Nephron progenitor cell (in vitro differentiated cells): ENCODE results near the gene UQCC2.
A peak's percentile ranks its signal among the peaks of the same experiment; 100 is the strongest.

Source experiments
- DNase-seq: peaks from one replicate; pipeline ENCODE4 v3.0.0; 2021
- H3K27ac Mint-ChIP-seq: 2 replicates; pipeline ENCODE4 v1.8.0; 2021; ENCODE audit warnings: mild to moderate bottlenecking, moderate library complexity, mixed read lengths
- H3K27me3 Mint-ChIP-seq: 2 replicates; pipeline ENCODE4 v1.8.0; 2021; ENCODE audit warnings: mild to moderate bottlenecking, low read depth, mixed read lengths; ENCODE audit not compliant: poor library complexity
- H3K36me3 Mint-ChIP-seq: 2 replicates; pipeline ENCODE4 v1.8.0; 2021; ENCODE audit warnings: low read depth, mixed read lengths
- H3K4me1 Mint-ChIP-seq: 2 replicates; pipeline ENCODE4 v1.8.0; 2021; ENCODE audit warnings: mixed read lengths
- H3K4me3 Mint-ChIP-seq: 2 replicates; pipeline ENCODE4 v1.8.0; 2021; ENCODE audit warnings: mild to moderate bottlenecking, moderate library complexity, mixed read lengths
- H3K9me3 Mint-ChIP-seq: 2 replicates; pipeline ENCODE4 v1.8.0; 2021; ENCODE audit warnings: mild to moderate bottlenecking, moderate library complexity, mixed read lengths
- TF ChIP-seq, protein P1 (sequence below): fragments of 200-600 bp; sonication (generic); IDR thresholded peaks from 2 replicates; pipeline ENCODE4 v1.5.0; 2021; ENCODE audit warnings: antibody characterized with exemption

UQCC2 gene

DNA sequence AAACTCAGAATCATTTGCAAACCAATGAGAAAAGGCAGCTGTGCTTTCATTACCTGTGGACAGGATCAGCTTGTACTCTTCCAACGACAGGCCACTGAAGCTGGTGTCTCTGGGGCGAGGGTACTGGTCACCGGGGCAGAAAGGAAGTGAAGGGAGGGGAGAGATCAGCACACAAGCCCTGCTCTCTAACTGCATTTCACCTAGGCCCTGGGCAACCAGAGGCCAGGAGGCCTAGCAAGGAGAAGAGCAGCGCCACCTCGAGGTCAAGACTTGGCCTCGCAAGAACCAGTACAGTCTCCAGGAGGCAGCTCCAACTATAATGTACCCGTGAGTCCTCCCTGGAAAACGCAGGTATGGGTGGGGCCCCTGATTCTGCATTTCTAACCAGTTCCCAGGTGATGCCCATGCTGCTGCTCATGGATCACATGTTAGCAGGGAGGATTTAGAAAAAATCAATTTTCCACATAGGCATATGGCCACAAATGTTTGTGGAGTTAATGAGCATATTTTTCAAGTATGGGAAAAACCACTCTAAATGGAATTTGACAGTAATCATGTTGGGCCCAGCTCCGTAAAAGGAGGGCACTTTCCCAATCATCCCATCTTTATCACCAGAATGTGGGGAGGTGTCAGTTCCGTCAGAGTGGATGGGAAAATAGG, 11.0 kb downstream of the UQCC2 start:
- Mint-ChIP-seq H3K9me3 (no peaks in the 10 kb centered on the region), H3K27me3 (peaks cover 3% of the 10 kb centered on the region), H3K4me3 (no peak overlapping the region), H3K36me3 (no peaks in the 10 kb centered on the region), H3K4me1 (peaks cover 60% of the 10 kb centered on the region), H3K27ac (no peak overlapping the region)
- TF ChIP-seq, protein P1, sequence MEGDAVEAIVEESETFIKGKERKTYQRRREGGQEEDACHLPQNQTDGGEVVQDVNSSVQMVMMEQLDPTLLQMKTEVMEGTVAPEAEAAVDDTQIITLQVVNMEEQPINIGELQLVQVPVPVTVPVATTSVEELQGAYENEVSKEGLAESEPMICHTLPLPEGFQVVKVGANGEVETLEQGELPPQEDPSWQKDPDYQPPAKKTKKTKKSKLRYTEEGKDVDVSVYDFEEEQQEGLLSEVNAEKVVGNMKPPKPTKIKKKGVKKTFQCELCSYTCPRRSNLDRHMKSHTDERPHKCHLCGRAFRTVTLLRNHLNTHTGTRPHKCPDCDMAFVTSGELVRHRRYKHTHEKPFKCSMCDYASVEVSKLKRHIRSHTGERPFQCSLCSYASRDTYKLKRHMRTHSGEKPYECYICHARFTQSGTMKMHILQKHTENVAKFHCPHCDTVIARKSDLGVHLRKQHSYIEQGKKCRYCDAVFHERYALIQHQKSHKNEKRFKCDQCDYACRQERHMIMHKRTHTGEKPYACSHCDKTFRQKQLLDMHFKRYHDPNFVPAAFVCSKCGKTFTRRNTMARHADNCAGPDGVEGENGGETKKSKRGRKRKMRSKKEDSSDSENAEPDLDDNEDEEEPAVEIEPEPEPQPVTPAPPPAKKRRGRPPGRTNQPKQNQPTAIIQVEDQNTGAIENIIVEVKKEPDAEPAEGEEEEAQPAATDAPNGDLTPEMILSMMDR: peak; percentile 75
- DNase-seq: peak; percentile 77

- Mint-ChIP-seq H3K9me3 (no peaks in the 10 kb centered on the region), H3K4me1 (peaks cover 57% of the 10 kb centered on the region), H3K36me3 (no peaks in the 10 kb centered on the region), H3K27ac (no peak overlapping the region), H3K27me3 (peaks cover 3% of the 10 kb centered on the region), H3K4me3 (no peak overlapping the region)
- no peak for DNase-seq
- TF ChIP-seq, protein P1: no peak
Observed at GRCh38 chr6:33699739-33700138, 11.8 kb downstream of the UQCC2 start.

- H3K4me1 Mint-ChIP-seq: peaks cover 57% of the 10 kb centered on the region
- no peak overlapping the region for H3K27ac Mint-ChIP-seq
- no peak overlapping the region for H3K4me3 Mint-ChIP-seq
- no peaks in the 10 kb centered on the region for H3K9me3 Mint-ChIP-seq
- H3K27me3 Mint-ChIP-seq: peaks cover 3% of the 10 kb centered on the region
- TF ChIP-seq, protein P1: no peak
- H3K36me3 Mint-ChIP-seq: no peaks in the 10 kb centered on the region
- DNase-seq: no peak
Observed at GRCh38 chr6:33699131-33699530, 12.4 kb downstream of the UQCC2 start.

- Mint-ChIP-seq H3K4me3 (no peak overlapping the region), H3K36me3 (no peaks in the 10 kb centered on the region), H3K27me3 (peaks cover 3% of the 10 kb centered on the region), H3K9me3 (no peaks in the 10 kb centered on the region), H3K27ac (no peak overlapping the region), H3K4me1 (peaks cover 57% of the 10 kb centered on the region)
- no peak for DNase-seq
- TF ChIP-seq, protein P1: no peak
Observed at GRCh38 chr6:33698494-33698893, 13.0 kb downstream of the UQCC2 start.

GRCh38 chr6:33697845-33698244, 13.7 kb downstream of the UQCC2 start:
- no peaks in the 10 kb centered on the region for H3K36me3 Mint-ChIP-seq
- no peak overlapping the region for H3K4me3 Mint-ChIP-seq
- H3K27me3 Mint-ChIP-seq: peaks cover 3% of the 10 kb centered on the region
- no peaks in the 10 kb centered on the region for H3K9me3 Mint-ChIP-seq
- peaks cover 62% of the 10 kb centered on the region for H3K4me1 Mint-ChIP-seq
- TF ChIP-seq, protein P1: no peak
- DNase-seq: no peak
- no peak overlapping the region for H3K27ac Mint-ChIP-seq
